T follicular helper cell (primary cell): ENCODE measurements around the gene DIAPH3.

Source experiments
- DNase-seq: peaks from one replicate; pipeline ENCODE4 v3.0.0-alpha.2; 2020; ENCODE audit warnings: low read depth

DIAPH3 gene

DNA sequence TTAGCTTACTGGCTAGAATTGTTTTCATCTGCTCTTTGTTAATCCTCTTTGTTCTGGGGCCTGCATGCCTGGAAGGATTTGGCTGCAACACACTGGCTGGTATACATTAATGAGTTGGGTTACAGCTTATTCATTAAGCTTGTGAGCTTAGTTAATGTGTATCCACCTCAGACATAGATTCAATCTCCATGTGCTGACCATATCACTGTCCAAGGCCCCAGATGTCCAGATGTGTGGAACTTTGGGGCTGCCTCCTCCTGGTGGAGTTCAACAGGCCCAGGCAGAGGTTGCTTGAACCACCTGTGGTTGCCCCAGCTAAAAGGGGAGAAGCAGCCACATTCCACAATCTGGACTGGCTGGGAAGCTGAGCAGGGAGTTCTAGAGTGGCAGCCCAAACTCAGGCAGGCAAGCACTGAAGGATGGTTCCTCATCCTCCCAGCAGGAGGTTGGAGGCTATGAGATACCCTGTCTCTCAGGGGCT lies 5.4 kb downstream of the DIAPH3 start:
- no peak for DNase-seq

GRCh38 chr13:60155978-60156377 lies 7.8 kb downstream of the DIAPH3 start:
- no peak for DNase-seq

DNA sequence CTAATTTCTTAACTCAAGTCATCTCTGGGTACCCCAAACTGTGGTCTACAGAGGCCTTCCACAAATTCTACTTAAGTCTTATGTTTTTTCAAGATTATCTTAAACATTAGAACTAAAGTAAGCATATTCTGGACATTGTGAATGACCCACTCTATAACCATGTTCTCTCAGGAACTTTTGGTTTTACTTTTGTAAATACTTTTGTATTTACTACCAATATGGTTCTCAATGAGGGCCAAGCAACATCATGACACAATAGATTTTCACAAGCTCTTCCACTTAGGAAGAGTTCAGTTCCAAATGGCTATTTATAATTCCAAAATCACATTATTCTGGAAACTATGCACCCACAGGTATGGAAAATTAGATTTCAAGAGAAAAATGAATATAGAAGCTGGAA lies 10.8 kb downstream of the DIAPH3 start:
- DNase-seq, result no peak

GRCh38 chr13:60152114-60152513 lies 11.6 kb downstream of the DIAPH3 start:
- DNase-seq, result no peak

- no peak for DNase-seq
Observed at GRCh38 chr13:60150538-60150937, 13.2 kb downstream of the DIAPH3 start.

- DNase-seq, result no peak
Observed at GRCh38 chr13:60148918-60149317, 14.8 kb downstream of the DIAPH3 start.

GRCh38 chr13:60147361-60147760 lies 16.4 kb downstream of the DIAPH3 start:
- no peak for DNase-seq

DNA sequence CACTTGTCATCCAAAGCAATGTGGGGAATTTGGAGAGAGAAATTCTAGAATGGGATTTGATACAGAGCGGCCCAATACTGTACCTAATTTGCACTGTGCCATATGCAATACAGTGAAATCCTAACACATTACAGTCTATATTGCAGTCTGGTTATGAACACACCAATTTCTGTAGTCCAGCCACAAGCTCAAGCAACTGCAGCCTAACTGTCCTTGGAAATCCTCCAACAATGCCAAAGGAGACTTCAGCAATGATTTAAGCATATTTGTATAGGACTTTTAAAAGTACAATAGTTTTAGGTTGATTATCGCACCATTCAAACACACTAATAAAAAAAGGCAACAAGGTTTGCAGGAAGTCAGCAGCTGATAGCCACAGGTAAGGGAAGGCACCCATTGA lies 17.3 kb downstream of the DIAPH3 start:
- DNase-seq, result no peak

- no peak for DNase-seq
Observed at GRCh38 chr13:60143775-60144174, 20.0 kb downstream of the DIAPH3 start.

DNA sequence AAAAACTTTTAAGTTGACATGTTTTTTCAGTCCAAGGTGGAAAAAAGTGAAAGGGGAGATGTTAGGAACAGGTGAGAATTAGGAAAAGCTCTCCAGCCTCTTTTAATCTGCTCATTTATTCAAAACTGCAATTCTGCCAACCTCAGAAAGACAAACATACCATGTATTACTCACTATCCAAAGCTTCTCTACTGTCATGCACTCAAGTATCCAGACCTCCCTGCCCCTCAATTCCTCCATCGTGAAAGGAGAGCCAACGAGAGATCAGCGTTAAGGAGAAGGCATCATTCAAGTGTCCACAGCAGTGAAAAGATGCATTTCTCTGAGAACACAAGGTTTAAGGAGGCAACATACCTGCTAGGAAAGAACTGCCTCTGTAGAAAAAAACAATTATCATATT lies 24.5 kb downstream of the DIAPH3 start:
- DNase-seq, result no peak

DNA sequence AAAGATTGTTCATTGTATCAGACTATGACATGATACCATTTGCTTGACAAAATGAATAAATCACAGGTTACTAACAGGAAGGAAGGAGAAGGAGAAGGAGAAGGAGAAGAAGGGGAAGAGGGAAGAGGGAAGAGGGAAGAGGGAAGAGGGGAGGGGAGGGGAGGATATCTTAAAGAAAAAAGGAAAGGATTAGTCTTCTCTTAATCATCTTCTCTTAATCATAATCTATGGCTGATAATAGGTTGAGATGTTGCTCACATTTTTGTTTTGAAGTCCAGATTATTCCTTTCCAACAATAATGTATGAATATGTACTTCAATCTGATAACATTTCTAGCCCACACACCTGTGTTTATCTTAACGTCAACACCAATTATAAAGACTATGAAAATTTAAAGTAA lies 25.1 kb downstream of the DIAPH3 start:
- DNase-seq, result no peak

DNA sequence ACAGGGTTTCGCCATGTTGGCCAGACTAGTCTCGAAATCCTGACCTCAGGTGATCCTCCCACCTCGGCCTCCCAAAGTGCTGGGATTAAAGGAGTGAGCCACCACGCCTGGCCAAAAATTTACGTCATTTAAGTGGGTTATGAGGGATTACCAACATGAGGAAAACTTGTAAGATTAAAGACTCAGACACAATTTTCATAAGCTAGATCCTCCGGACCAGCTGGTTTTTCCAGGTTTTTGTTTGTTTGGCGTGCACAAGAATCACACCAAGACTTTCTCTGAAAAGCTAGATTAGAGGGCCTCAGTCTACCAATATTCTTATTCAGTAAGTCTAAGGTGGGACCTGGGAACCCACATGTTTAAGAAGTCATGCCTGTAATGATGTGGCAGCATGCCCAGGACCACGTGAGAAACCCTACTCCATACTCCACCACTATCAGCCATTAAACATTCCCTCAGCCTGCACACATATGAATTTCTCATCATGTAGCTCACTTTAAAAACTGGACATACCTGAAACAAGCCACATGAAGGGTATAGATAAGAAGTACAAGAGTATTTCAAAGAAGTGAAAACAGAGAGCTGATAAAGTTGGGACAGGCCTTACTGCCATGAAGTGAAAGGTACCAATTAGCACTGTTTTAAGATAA lies 25.7 kb downstream of the DIAPH3 start:
- no peak for DNase-seq

- no peak for DNase-seq
Observed at GRCh38 chr13:60135344-60135743, 28.4 kb downstream of the DIAPH3 start.

DNA sequence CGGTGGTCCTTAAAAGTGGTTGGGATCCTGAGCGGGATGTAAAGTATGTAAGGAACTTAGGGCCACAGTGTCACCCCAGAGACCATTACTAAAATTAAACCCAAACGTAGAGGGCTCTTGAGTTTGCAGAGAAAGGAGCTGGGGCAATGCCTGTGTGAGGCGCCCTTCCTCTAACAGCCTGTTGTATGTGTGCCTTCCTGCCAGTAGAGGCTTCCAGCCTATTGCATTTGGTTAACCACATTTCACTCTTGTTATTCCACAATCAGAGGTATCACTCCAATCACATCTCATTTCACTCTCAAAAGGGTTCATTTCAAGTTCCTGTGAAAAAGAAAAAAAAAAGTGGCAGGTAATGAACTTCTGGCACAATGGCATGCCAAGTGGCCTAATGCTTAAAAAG lies 29.4 kb downstream of the DIAPH3 start:
- no peak for DNase-seq

GRCh38 chr13:60121337-60121687 lies 42.4 kb downstream of the DIAPH3 start:
- DNase-seq, result no peak

- no peak for DNase-seq
Observed at GRCh38 chr13:60120617-60121336, 43.0 kb downstream of the DIAPH3 start.

GRCh38 chr13:60118696-60119400 lies 44.9 kb downstream of the DIAPH3 start:
- DNase-seq, result no peak

GRCh38 chr13:60114499-60115028 lies 49.2 kb downstream of the DIAPH3 start:
- DNase-seq, result no peak

- no peak for DNase-seq
Observed at GRCh38 chr13:60112771-60113170, 51.0 kb downstream of the DIAPH3 start.

- no peak for DNase-seq
Observed at GRCh38 chr13:60111691-60112090, 52.0 kb downstream of the DIAPH3 start.

DNA sequence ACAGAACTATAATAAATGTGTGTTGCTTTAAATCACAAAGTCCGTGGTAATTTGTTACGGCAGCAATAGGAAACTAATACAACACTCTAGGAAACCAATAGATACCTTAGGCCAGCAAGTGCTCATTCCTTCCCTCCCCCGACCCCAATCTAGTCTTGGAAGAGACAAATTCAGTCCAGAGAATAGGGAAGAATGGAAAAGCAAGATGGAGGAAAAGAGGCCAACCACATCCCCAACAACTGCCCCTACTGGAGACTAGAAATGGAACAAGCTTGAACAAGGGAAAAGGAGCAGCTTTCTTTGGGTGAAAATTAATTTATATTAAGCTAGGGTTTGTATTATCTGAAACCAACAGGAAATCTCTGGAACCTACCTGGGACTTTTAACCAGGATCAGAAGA lies 54.4 kb downstream of the DIAPH3 start:
- DNase-seq, result no peak

- no peak for DNase-seq
Observed at GRCh38 chr13:60108589-60108988, 55.1 kb downstream of the DIAPH3 start.
